GM12873 (cell line): ENCODE measurements around the gene CHKB.

ENCODE experiments used
- CTCF ChIP-seq: IDR thresholded peaks from 2 replicates; pipeline ENCODE4 v1.5.1; 2012; ENCODE audit warnings: low read depth, mild to moderate bottlenecking, moderate library complexity, low read length, control low read depth; ENCODE audit not compliant: insufficient read depth; ENCODE audit errors: missing control alignments

CHKB gene

GRCh38 chr22:50584106-50585096, 1.8 kb upstream of the CHKB start:
- TF ChIP-seq CTCF = no peak

- TF ChIP-seq CTCF = no peak
Measured at GRCh38 chr22:50583294-50583861, 729 bp upstream of the CHKB start.

GRCh38 chr22:50581950-50582492, 628 bp downstream of the CHKB start:
- no peak for TF ChIP-seq CTCF

GRCh38 chr22:50581031-50581949, 1.4 kb downstream of the CHKB start:
- no peak for TF ChIP-seq CTCF

GRCh38 chr22:50579752-50580151, 2.9 kb downstream of the CHKB start:
- no peak for TF ChIP-seq CTCF

- TF ChIP-seq CTCF = no peak
Measured at GRCh38 chr22:50578776-50579310, 3.8 kb downstream of the CHKB start.
